ENCODE results near the gene LRRC37A2. TPM values are rescaled to one million over a fixed set of nuclear protein-coding genes. Genes with fewer than 3 reads are reported as not detected.
"Not testable (repeated sequence)": the region's sequence is repeated elsewhere in the genome, so short reads cannot be mapped to it uniquely, and the experiment has no call there.

LRRC37A2 gene
- total and polyA plus RNA-seq, 2 donors from 2014 or later, result 2.6 to 11.3 TPM

DNA sequence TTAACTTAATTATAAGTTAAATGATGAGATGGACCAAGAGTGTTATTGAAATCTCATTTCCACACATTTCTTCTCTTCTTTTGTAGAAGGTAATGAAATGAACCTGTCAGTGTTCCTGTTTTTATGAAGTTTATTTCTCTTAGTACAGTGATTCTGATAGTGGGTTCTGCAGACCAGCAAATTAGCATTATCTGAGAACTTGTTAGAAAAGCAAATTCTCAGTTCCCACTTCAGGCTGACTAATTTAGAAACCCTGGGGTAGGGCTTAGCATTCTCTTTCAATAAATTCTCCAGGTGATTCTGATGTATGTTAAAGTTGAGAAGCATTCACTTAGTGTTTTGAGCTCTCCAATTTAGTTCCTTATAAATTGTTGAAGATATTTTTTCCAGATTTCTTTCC lies 90.9 kb downstream of the LRRC37A2 start:
- H3K27ac ChIP-seq (ENCODE audit: low read depth in 2 of 2, low read length in 2 of 2); H3K9me3 ChIP-seq (ENCODE audit: control insufficient read depth in 2 of 3, insufficient read depth in 1 of 3, low read length in 3 of 3); FAIRE-seq; H3K27me3 ChIP-seq (ENCODE audit: control insufficient read depth, insufficient read depth, low read length); H3K36me3 ChIP-seq (ENCODE audit: control insufficient read depth in 2 of 3, insufficient read depth in 3 of 3, low read length in 3 of 3); H3K4me3 ChIP-seq (ENCODE audit: low read length in 3 of 3); H3K9ac ChIP-seq (ENCODE audit: low read length in 3 of 3); H3K4me1 ChIP-seq (ENCODE audit: control insufficient read depth in 2 of 3, insufficient read depth in 2 of 3, low read depth in 1 of 3, low read length in 3 of 3); DNase-seq; intact Hi-C loops (cut with DNase I): not testable (repeated sequence)

Other genes with a start within 250 kb of the LRRC37A2 start
- gene LRRC37A, start 217.3 kb upstream of the LRRC37A2 start, total RNA-seq, result 3.1 TPM
- gene LRRC37A, start 217.3 kb upstream of the LRRC37A2 start, polyA plus RNA-seq (ENCODE audit: insufficient read depth, low read depth, low replicate concordance), result 0.52 TPM
- 22.0 TPM for gene ARL17B, start 150.7 kb upstream of the LRRC37A2 start, total RNA-seq
- 10.1 TPM for gene ARL17B, start 150.7 kb upstream of the LRRC37A2 start, polyA plus RNA-seq (ENCODE audit: insufficient read depth, low read depth, low replicate concordance)
- gene ARL17A, start 67.2 kb downstream of the LRRC37A2 start, total RNA-seq, result 25.7 TPM
- 4.6 TPM for gene ARL17A, start 67.2 kb downstream of the LRRC37A2 start, polyA plus RNA-seq (ENCODE audit: insufficient read depth, low read depth, low replicate concordance)
- 52.4 TPM for gene NSF, start 78.2 kb downstream of the LRRC37A2 start, total RNA-seq
- 14.2 TPM for gene NSF, start 78.2 kb downstream of the LRRC37A2 start, polyA plus RNA-seq (ENCODE audit: insufficient read depth, low read depth, low replicate concordance)